Measurements from ENCODE around the gene HK3. TPM values are rescaled to one million over a fixed set of nuclear protein-coding genes. Genes with fewer than 3 reads are reported as not detected.

HK3 gene
- total RNA-seq, 2 donors from 2014 or later, result 0.50 to 4.7 TPM

DNA sequence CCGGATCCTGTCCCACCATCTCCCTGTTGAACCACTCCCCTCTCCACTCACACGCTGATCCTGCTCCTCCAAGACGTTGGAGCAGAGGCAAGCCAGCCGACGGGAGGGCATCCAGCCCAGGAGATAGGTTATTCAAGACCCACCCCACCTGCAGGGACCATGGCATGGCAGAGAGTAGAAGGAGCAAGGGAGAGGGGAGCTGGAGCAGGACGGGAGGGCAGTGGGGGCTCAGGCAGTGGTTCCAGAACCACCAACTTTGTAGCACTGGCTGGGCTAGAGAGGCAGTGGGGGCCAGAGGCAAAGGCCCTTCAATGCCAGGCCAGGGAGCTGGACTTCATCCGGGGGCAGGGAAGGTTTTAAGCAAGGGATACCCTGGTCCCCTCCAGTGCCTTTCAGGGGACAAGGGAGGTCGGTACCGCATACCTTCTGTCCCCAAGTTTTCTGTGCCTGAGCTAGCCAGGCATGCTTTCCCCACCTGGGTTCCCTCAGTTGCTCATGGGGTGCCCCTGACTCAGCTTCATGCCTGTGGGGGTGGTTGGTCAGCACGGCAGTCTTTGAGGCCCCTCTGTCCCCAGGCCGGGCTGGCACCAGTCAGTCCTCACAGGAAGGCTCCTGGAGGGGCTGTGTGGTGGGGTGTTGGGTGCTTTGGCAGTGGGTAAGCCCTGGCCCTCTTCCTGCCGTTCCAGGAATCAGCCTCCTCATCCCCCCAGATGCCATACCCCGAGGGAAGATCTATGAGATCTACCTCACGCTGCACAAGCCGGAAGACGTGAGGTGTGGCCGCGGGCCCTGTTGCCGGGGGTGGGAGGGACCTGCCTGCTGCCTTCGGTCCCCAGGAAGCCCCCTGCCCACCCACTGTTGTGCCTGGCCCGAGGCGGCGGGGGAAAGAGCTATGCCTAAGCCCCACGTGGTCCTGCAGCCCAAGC, 22.4 kb downstream of the HK3 start:
- H3K4me1 ChIP-seq (replicated peaks), result no peaks in the 10 kb centered on the region
- H3K4me3 ChIP-seq, result no peak overlapping the region
- intact Hi-C loops (cut with DNase I), result no loop called here
- no peaks in the 10 kb centered on the region for H3K36me3 ChIP-seq
- 69% methylated on average over 24 of the region's 24 CpGs for WGBS
- no peaks in the 10 kb centered on the region for H3K27me3 ChIP-seq (replicated peaks; ENCODE audit: insufficient read depth)
- H3K27ac ChIP-seq, result no peak overlapping the region
- DNase-seq (ENCODE audit: low spot score), result no peak
- no peak for TF ChIP-seq POLR2AphosphoS5 (IDR thresholded peaks at IDR 0.05)
- no peak for TF ChIP-seq POLR2A (IDR thresholded peaks at IDR 0.05)
- TF ChIP-seq, protein P1, sequence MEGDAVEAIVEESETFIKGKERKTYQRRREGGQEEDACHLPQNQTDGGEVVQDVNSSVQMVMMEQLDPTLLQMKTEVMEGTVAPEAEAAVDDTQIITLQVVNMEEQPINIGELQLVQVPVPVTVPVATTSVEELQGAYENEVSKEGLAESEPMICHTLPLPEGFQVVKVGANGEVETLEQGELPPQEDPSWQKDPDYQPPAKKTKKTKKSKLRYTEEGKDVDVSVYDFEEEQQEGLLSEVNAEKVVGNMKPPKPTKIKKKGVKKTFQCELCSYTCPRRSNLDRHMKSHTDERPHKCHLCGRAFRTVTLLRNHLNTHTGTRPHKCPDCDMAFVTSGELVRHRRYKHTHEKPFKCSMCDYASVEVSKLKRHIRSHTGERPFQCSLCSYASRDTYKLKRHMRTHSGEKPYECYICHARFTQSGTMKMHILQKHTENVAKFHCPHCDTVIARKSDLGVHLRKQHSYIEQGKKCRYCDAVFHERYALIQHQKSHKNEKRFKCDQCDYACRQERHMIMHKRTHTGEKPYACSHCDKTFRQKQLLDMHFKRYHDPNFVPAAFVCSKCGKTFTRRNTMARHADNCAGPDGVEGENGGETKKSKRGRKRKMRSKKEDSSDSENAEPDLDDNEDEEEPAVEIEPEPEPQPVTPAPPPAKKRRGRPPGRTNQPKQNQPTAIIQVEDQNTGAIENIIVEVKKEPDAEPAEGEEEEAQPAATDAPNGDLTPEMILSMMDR (IDR thresholded peaks at IDR 0.05), result no peak
- H3K9me3 ChIP-seq, result no peaks in the 10 kb centered on the region

DNA sequence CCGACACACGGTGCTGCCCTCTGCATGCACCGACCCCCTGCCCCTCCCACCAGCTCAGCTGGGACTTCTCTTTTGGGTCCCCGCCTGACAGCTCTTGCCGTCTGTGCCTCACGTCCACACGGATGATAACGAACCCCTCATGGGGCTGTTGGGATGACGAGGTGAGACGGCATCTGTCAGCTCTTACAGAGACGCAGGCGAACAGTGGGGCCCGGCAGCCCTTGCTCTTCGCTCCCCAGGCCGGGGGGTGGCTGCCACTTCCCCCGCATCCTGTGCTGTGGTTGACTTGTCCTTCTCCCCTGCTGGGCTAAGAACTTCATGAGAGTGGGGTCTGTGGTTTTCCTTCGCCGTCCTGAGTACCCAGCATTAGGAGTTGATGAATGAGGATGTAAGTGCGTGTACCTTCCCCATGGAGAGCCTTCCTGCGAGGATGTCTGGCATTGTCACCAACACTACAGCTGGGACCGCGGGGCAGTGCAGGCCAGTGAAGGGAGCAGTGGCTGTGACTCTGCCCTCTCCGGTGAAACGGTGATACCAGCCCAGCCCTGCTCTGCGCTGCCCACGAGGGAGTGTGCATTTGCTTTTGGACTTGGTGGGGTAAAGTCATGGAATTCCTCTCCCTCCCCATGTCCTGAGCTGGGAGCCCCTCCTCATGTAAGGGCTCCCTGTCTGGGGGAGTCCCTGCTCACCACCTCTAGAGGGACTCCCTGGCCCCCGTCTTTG, 23.2 kb downstream of the HK3 start:
- H3K4me3 ChIP-seq, result no peak overlapping the region
- no peaks in the 10 kb centered on the region for H3K4me1 ChIP-seq (replicated peaks)
- TF ChIP-seq, protein P1 (IDR thresholded peaks at IDR 0.05), result no peak
- TF ChIP-seq POLR2A (IDR thresholded peaks at IDR 0.05) (no peak), POLR2AphosphoS5 (IDR thresholded peaks at IDR 0.05) (no peak)
- no peak overlapping the region for H3K27ac ChIP-seq
- no peaks in the 10 kb centered on the region for H3K27me3 ChIP-seq (replicated peaks; ENCODE audit: insufficient read depth)
- H3K9me3 ChIP-seq, result no peaks in the 10 kb centered on the region
- H3K36me3 ChIP-seq, result no peaks in the 10 kb centered on the region
- WGBS, result 49% methylated on average over 27 of the region's 27 CpGs
- no peak for DNase-seq (ENCODE audit: low spot score)
- intact Hi-C loops (cut with DNase I), result no loop called here

DNA sequence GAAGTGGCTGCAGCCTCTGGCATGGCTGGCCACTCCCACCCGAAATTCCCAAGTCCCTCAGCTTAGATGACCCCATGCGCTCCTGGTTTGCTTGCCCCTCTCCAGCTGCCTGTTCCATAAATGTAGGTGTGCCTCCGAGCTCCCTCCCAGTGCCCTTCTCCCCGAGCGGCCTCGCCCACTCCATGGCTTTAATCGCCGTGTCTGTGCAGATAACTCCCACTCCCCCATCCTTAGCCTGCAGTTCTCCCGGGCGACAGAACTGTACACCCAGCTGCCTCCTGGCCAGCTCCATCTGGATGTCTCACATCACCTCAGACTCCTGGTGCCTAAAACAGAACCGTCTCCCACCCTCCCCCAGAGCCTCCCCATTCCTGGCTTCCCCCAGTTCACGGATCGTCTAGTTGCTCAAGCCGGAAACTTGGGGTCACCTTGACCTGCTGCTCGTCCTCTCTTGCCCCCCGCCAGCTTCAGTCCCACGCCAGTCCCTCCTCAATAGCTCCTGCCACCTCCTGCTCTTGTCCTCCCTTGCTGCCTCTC, 24.1 kb downstream of the HK3 start:
- H3K4me1 ChIP-seq (replicated peaks), result no peaks in the 10 kb centered on the region
- TF ChIP-seq, protein P1 (IDR thresholded peaks at IDR 0.05), result no peak
- TF ChIP-seq POLR2A (IDR thresholded peaks at IDR 0.05) (no peak), POLR2AphosphoS5 (IDR thresholded peaks at IDR 0.05) (no peak)
- H3K9me3 ChIP-seq, result no peaks in the 10 kb centered on the region
- H3K4me3 ChIP-seq, result no peak overlapping the region
- WGBS, result 56% methylated on average over 17 of the region's 17 CpGs
- no peak for DNase-seq (ENCODE audit: low spot score)
- H3K36me3 ChIP-seq, result no peaks in the 10 kb centered on the region
- intact Hi-C loops (cut with DNase I), result no loop called here
- no peaks in the 10 kb centered on the region for H3K27me3 ChIP-seq (replicated peaks; ENCODE audit: insufficient read depth)
- no peak overlapping the region for H3K27ac ChIP-seq

DNA sequence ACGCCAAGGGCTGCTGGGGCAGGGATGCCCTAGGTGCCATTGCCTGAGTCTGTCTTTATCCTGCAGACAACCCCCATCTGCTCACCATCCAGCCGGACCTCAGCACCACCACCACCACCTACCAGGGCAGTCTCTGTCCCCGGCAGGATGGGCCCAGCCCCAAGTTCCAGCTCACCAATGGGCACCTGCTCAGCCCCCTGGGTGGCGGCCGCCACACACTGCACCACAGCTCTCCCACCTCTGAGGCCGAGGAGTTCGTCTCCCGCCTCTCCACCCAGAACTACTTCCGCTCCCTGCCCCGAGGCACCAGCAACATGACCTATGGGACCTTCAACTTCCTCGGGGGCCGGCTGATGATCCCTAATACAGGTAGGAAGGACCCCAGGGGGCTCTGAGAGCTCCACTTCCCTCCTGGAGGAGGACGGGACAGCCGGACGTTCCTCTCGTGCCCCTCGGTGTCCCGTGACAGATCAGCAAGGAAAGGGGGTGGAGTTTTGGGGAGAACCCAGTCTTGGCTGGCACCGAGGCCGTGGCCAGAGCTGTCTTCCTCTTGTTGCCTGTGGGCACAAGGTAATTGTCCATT, 24.9 kb downstream of the HK3 start:
- H3K9me3 ChIP-seq, result no peaks in the 10 kb centered on the region
- H3K27ac ChIP-seq, result no peak overlapping the region
- 75% methylated on average over 19 of the region's 20 CpGs for WGBS
- no peaks in the 10 kb centered on the region for H3K4me1 ChIP-seq (replicated peaks)
- TF ChIP-seq POLR2A (IDR thresholded peaks at IDR 0.05) (no peak), POLR2AphosphoS5 (IDR thresholded peaks at IDR 0.05) (no peak)
- TF ChIP-seq, protein P1 (IDR thresholded peaks at IDR 0.05), result no peak
- no peaks in the 10 kb centered on the region for H3K27me3 ChIP-seq (replicated peaks; ENCODE audit: insufficient read depth)
- no peak overlapping the region for H3K4me3 ChIP-seq
- intact Hi-C loops (cut with DNase I), result no loop called here
- DNase-seq (ENCODE audit: low spot score), result no peak
- no peaks in the 10 kb centered on the region for H3K36me3 ChIP-seq

Data from prostate gland (tissue), 2 donors.